UCSD-AML1 (cell line): ENCODE results near the gene PADI1.

ENCODE experiments used
- DNase-seq: peaks from one replicate; lab custom pipeline; 2025; ENCODE audit not compliant: unreplicated experiment; lab: John Stamatoyannopoulos, UW

PADI1 gene

DNA sequence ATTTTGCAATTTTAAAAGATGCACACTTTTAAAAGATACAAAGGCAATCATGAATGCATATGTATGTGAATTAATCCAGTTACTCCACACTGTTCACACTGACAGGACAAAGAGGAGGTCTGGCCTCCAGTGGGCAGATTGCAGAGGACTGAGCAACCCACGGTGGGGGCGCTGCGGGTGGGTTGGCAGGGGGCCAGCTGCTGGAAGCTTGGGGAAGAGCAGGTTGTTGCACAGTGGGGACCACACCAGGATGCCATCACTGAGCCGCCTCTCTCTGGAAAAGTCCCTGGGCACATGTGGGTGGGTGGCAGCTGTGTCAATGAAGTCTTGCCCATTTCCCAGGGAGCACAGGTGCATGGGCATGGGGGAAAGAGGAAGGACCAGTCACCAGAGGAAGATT is 90.4 kb downstream of the PADI1 start:
- DNase-seq = no peak
